ENCODE measurements around the gene P2RY12. TPM values are rescaled to one million over a fixed set of nuclear protein-coding genes. Genes with fewer than 3 reads are reported as not detected.
"Not testable (repeated sequence)": the region's sequence is repeated elsewhere in the genome, so short reads cannot be mapped to it uniquely, and the experiment has no call there.

Gene P2RY12
- total RNA-seq, 4 donors from 2014 or later: 5.2 to 8.3 (median 7.0) TPM

DNA sequence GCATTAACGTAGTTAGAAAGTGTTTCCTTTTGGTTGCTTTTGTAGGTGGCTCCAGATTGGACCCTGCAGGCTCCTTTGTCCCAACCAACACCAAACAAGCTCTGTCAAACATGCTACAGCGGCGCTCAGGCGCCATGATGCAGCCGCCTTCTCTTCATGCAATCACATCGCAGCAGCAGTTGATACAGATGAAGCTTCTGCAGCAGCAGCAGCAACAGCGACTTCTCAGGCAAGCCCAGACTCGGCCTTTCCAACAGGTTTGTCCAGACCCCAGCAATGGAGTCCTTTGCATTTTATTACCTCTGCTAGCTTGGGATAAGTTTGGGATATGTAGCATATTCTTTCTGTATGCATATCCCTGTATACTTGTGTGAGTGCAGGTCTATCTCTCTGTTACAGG is 10.1 kb upstream of the P2RY12 start:
- TF ChIP-seq, protein P1, sequence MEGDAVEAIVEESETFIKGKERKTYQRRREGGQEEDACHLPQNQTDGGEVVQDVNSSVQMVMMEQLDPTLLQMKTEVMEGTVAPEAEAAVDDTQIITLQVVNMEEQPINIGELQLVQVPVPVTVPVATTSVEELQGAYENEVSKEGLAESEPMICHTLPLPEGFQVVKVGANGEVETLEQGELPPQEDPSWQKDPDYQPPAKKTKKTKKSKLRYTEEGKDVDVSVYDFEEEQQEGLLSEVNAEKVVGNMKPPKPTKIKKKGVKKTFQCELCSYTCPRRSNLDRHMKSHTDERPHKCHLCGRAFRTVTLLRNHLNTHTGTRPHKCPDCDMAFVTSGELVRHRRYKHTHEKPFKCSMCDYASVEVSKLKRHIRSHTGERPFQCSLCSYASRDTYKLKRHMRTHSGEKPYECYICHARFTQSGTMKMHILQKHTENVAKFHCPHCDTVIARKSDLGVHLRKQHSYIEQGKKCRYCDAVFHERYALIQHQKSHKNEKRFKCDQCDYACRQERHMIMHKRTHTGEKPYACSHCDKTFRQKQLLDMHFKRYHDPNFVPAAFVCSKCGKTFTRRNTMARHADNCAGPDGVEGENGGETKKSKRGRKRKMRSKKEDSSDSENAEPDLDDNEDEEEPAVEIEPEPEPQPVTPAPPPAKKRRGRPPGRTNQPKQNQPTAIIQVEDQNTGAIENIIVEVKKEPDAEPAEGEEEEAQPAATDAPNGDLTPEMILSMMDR (IDR thresholded peaks at IDR 0.05): no peak
- DNase-seq (ENCODE audit: low spot score) (no peak), ATAC-seq (ENCODE audit: low FRiP score) (no peak)

DNA sequence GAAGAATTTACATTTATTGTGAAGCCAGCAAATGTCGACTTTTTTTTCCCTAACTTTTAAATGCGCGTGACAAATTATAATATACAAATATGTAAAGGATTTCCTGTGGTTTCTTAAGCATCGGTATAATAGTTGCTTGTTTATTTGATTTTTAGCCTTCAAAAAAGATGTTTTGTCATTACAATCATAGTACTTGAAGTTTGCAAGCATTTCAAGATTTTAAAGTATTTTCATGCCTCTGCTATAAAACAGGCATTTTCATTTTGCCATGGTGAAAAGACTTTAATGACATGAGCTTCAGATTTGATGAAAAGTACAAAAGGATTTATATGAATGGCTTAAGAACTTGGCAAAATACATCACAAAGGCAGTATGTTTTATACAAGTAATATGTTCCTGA is 9.4 kb upstream of the P2RY12 start:
- TF ChIP-seq, protein P1 (IDR thresholded peaks at IDR 0.05): no peak

DNA sequence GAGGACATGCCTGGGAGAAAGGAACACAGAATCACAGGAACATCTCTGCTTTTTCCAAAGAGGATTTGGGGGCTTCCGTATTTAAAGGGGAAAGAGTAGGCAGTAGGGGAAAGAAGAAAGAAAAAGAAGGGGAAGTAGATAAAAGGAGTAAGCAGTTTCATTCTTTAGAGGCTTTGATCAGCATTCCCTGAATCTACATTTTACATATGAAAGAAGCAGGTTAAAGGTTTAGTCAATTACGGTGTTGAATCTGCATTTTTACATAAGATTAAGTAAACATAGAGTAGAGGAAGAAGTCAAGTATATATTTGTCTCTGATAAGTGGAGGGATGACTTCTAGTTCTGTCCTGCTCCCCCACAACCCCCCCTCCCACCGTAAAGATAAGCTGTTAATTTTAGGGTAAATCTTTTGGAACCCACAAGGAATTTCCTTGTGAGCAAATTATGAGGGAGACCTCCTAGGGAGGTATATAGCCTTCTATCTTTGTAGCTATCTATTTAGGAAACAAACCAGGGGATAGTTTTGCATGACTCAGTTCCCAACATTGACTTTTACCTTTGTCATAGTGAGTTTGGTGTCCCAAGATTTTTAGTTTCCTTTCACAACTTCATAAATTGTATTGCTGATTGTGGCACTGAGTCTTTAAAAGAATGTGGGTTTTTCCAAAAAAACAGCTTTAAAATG is 8.7 kb upstream of the P2RY12 start:
- TF ChIP-seq, protein P1 (IDR thresholded peaks at IDR 0.05): no peak
- DNase-seq (ENCODE audit: low spot score): no peak
- ATAC-seq (ENCODE audit: low FRiP score): no peak

More for the DNA sequence above, 9.4 kb upstream of the P2RY12 start:
- DNase-seq (ENCODE audit: low spot score): no peak
- ATAC-seq (ENCODE audit: low FRiP score): no peak

DNA sequence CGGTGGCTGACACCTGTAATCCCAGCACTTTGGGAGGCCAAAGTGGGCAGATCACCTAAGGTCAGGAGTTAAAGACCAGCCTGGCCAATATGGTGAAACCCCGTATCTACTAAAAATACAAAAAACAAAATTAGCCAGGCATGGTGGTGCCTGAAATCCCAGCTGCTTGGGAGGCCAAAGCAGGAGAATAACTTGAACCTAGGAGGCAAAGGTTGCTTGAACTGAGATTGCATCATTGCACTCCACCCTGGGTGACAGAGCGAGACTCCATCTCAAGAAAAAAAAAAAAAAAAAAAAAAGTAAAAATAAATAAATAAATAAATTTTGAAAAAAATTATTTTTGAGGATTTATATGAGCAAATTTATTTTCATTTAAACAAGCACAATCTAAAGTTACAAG is 7.6 kb upstream of the P2RY12 start:
- ATAC-seq (ENCODE audit: low FRiP score); DNase-seq (ENCODE audit: low spot score): not testable (repeated sequence)

DNA sequence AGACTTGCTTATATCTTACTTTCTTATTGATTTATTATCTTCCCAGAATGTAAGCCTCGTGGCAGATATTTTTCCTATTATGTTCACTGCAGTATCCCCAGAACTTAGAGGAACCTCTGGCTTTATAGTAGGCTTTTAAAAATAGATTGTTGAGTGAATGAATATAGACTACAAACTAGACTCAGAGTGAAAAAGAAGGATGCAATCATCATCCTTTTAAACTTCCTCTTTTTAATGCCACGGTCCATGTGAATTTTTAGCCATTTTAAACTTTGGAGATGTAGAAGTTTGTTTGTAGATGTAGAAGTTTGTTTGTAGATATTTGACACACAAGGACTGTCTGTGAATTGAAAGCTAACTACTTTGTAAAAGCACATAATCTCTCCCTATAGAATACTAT is 7.2 kb upstream of the P2RY12 start:
- TF ChIP-seq, protein P1 (IDR thresholded peaks at IDR 0.05): no peak
- ATAC-seq (ENCODE audit: low FRiP score) (no peak), DNase-seq (ENCODE audit: low spot score) (no peak)

DNA sequence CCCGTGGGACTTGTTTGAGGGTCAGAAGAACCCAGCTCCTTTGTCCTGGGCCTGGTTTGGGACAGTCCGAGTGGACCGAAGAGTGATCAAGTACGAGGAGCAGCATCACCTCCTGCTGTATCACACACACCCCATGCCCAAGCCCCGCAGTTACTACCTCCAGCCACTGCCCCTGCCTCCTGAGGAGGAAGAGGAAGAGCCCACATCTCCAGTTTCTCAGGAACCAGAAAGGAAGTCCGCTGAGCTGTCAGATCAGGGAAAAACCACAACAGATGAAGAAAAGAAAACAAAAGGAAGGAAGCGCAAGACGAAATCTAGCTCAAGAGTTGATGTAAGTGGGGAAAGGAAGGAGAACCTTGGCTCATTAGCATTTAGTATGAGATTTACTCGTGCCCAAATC is 3.3 kb upstream of the P2RY12 start:
- ATAC-seq (ENCODE audit: low FRiP score) (no peak), DNase-seq (ENCODE audit: low spot score) (no peak)
- TF ChIP-seq, protein P1 (IDR thresholded peaks at IDR 0.05): no peak

DNA sequence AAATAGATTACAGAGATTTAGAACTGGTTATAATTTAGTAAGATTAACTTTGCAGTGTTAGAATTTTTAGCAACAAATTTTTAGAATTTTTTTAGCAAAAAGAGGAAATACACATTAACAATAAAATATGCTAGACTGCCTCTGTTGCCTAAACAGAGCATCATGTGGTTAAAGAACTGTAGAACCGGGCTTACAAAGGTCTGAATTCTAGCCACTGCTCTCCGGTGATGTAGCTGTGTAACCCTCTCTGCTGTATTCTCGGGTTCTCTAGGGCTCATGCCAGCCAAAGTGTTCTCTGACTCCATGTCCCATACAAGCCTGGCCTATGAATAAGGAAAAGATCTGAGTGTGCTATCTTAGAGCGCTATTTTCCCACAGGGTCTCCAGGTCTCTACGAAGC is 2.9 kb upstream of the P2RY12 start:
- no peak for ATAC-seq (ENCODE audit: low FRiP score)
- TF ChIP-seq, protein P1 (IDR thresholded peaks at IDR 0.05): no peak
- no peak for DNase-seq (ENCODE audit: low spot score)
